NCI-H1930 (cell line): ENCODE results near the gene GINS2.

Experiments
- DNase-seq, 2 experiments: peaks; one replicate each; lab custom pipeline; 2025; lab: John Stamatoyannopoulos, UW

GINS2 gene

GRCh38 chr16:85688586-85689284 is at the start of gene GINS2:
Gene GINS2, minus strand, starts transcription at chr16:85688954. Its CDS starts 56 bp downstream, at chr16:85688898.
- DNase-seq: peak; percentile 61 to 78

GRCh38 chr16:85736921-85737320 is 48.2 kb upstream of the GINS2 start:
- no peak for DNase-seq

GRCh38 chr16:85735946-85736345 is 47.2 kb upstream of the GINS2 start:
- no peak for DNase-seq

GRCh38 chr16:85735225-85735635 is 46.5 kb upstream of the GINS2 start:
- DNase-seq: no peak

- no peak for DNase-seq
Observed at GRCh38 chr16:85734311-85735017, 45.7 kb upstream of the GINS2 start.

GRCh38 chr16:85733839-85734170 is 45.1 kb upstream of the GINS2 start:
- DNase-seq: no peak

DNA sequence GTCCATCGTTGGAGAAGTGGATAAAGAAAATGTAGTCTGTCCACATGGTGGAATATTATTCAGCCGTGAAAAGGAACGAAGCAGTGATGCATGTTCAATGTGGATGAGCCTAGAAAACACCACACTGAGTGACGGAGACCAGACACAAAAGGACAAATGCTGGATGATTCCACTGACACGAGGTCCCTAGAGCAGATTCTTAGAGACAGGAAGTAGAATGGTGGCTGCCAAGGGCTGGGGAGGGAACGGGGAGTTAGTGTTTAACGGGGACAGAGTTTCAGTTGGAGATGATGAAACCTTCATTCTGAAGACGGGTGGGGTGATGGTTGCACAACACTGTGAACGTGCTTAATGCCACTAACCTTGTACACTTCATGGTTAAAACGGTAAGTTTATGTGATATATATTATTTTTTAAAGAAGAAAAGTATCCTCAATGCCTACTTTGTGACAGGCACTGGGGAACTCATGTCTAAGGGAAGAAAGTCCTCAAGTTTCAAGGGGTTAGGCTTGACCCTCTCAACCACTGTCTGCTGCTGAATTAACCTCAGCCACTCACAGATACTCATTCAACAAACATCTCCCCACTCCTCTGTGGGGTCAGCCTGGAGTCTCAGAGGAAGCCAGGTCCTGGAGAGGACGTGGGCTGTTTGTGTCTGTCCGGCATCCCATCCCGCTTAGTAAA is 44.5 kb upstream of the GINS2 start:
- no peak for DNase-seq

DNA sequence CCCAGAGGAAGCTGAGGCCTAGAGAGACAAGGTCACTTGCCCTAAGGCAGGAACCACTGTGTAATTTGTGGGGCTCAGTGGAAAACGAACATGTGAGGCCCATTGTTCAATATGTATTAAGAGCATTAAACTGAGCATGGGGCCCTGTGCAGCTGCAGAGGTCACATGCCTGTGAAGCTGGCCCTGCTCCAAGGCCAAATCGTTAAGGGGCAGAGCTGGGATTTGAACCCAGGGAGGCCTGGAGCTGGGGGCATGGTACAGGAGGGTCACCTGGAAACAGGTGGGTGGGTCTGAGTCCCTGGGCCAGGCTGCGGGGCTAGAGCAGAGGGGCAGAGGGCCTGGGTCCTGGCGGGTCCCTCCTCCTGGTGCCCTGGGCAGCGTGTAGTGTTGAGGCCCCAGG is 42.4 kb upstream of the GINS2 start:
- DNase-seq: no peak

DNA sequence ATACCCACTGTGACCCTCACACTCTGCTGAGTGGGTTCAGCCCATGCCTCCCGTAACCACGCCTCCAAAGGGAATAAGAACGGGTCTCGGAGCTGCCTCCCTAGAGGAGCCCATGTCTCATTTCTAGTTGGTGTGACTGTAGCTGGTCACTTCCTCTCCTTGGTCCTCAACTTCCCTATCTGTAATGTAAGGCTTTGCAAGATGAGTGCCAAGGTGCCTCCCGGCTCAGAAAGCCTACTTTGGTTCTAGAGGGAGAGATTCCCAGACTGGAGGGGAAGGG is 41.4 kb upstream of the GINS2 start:
- no peak for DNase-seq

- DNase-seq: no peak
Observed at GRCh38 chr16:85729452-85730185, 40.9 kb upstream of the GINS2 start.

DNA sequence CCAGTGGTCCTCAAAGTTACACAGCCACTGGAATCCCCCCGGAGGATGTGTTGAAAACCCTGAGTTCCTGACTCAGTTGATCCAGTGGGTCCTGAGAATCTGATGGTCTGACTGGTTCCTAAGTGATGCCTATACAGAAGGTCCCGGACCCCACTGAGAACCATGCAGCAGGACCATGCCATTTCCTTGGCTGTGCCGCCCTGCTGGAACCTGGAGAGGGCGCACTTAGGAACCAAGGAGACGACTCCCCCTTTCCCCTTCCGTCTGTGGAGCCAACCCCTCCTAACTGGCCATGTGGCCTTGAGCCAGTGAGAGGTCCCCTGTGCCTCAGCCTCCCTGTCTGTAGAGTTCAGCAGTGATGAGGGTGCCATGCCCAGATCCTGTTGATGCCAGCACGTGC is 40.1 kb upstream of the GINS2 start:
- no peak for DNase-seq

GRCh38 chr16:85724936-85725335 is 36.2 kb upstream of the GINS2 start:
- DNase-seq: no peak

- DNase-seq: no peak
Observed at GRCh38 chr16:85724126-85724879, 35.5 kb upstream of the GINS2 start.

- no peak for DNase-seq
Observed at GRCh38 chr16:85722128-85722893, 33.6 kb upstream of the GINS2 start.

DNA sequence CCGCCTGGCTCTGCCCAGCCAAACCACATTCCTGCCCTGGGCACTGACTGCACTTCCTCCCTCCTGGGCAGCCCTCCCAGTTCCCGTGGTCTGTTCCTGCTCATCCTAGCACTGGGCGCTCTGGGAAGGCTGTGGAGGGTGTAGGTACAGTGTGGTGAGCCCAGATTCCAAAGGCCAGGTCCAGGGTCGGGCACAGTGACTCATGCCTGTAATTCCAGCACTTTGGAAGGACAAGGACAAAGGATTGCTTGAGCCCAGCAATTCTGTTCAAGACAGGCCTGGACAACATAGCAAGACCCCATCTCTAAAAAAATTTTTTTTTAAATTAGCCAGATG is 31.5 kb upstream of the GINS2 start:
- no peak for DNase-seq

DNA sequence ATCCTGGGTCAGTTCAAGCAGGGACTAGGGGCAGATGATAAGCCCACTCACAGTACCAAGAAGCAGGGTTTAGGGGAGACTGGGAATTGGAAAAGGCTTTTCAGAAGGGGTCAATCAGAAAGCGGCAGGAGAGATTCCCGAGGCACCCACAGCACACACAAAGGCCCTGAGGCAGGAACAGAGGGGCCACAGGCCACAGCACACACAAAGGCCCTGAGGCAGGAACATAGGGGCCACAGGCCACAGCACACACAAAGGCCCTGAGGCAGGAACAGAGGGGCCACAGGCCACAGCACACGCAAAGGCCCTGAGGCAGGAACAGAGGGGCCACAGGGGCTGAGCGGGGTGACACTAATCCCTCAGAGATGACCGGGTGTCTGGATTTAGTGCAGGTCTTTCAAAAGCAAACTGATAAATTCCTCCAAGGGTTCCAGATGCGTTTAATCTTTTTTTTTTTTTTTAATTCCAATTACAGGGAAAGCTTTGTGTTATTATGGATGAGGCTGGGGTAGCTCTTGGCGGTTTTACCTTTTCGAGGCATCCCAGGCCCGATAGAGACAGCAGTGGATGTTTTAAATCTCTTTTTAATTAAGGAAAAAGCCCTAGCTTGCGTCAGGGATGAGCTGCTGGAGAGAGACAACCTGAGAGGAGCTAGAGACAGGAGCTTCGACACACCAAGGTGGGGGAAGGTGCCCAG is 31.0 kb upstream of the GINS2 start:
- DNase-seq: no peak

DNA sequence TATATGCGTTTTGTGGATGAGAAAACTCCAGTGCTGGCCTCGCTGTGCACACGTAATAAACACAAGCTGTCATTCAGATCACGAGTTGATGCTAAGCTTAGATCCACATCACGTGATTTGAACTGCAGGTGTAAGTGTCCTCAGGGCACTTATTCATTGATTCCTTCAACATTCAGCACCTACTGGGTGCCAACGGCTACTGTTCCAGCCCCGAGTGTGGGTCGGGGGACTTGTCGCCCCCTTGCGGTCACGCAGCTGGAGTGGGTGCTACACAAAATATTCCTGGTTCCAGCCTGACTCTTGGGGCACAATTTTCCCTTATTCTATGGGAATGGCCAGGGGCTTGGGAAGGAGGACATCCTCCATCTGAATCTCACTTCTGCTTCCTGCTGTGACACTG is 29.9 kb upstream of the GINS2 start:
- no peak for DNase-seq

- DNase-seq: no peak
Observed at GRCh38 chr16:85718153-85718477, 29.4 kb upstream of the GINS2 start.

DNA sequence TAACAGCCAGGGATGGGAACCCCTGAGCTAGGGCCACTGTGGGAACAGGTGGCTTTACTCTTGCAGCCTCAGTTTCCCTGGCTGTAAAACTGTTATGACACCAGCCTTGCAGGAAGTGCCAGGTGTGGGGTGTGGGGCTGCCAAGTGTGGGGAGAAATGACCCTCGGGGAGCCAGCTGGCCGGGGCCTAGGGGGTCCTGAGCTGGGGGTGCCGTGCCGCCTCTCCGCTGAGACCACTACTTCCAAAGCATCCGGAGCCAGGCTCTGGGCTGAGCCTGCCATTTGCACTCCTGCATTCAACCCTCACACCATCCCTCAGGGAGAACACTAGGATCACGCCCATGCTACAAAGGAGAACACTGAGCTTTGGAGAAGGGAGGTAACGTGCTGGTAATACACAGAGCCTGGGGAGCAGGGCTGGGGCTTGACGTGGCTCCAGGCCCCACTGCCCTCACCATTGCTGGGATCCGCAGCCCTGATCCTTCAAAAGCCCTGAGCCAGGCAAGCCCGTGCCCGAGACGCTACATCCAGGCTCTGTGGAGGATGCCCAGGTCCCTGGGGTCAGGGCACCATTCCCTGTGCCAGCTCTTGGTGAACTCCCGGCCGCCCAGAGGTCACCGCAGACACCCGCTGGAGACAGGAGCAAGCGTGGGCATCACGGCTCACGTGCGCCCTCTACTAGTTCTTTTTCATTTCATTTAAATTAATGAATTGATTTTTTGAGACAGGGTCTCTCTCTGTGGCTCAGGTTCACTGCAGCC is 28.8 kb upstream of the GINS2 start:
- peak; percentile 52 to 64 for DNase-seq

- DNase-seq: no peak
Observed at GRCh38 chr16:85716680-85717038, 27.9 kb upstream of the GINS2 start.
